ENCODE data around the gene CRHBP.
A peak's percentile ranks its signal among the peaks of the same experiment; 100 is the strongest.
"Not testable (repeated sequence)": the region's sequence is repeated elsewhere in the genome, so short reads cannot be mapped to it uniquely, and the experiment has no call there.

Gene CRHBP, protein sequence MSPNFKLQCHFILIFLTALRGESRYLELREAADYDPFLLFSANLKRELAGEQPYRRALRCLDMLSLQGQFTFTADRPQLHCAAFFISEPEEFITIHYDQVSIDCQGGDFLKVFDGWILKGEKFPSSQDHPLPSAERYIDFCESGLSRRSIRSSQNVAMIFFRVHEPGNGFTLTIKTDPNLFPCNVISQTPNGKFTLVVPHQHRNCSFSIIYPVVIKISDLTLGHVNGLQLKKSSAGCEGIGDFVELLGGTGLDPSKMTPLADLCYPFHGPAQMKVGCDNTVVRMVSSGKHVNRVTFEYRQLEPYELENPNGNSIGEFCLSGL

DNA sequence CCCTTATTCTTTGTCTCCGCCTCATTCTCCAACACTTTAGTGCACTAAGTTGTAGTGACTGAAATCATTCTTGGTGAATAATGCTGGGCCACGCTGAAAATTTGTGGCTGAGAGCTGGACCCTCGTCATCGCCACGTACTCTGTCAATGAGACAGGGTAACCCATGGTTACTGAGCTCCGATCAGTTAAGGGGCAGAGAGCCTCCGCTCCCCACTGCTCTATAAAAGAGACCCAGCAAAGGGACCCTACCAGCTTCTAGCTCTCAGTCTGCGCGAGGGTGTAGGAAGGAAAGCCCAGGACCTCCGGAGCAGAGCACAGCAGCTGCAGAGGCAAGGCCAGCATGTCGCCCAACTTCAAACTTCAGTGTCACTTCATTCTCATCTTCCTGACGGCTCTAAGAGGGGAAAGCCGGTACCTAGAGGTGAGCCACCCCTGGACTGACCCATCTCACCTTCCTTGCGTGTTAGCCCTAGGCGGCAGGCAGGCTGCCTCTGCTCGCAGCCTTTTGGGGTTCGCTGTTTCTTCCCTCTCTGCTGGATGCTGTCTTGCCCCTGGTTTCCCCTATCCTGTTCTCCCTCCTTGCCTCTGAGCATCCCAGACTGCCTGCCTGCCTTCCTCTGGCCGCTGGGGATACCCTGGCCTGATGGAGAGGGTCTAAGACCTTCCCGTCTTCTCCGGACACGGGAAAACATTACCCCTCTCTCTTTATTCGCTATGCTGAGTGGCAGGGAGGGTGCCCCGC, at the start of gene CRHBP:
Gene CRHBP, plus strand, starts transcription at position 251 of the 742 bp plus-strand sequence. Its CDS starts 90 bp downstream, at position 341.
- no peak for DNase-seq

DNA sequence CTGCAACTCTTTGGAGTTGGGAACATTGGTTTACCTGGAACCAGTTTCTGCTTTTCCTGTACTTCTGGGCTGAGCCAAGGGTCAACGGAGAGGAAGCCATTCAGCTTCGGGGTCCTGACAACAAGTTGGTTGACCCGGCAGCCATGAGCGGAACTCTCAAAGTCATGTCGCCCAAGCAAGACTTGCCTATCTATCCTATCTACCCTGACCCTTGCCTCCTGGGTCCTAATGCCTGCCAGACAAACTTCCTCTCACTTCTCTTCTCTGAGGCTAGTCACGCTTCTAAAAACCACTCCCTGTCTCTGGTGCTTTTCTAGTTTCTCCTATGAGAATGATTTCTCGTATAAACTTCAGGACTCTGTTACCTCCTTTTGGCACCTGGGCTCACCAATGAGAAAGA, 44.7 kb upstream of the CRHBP start:
- DNase-seq: no peak

DNA sequence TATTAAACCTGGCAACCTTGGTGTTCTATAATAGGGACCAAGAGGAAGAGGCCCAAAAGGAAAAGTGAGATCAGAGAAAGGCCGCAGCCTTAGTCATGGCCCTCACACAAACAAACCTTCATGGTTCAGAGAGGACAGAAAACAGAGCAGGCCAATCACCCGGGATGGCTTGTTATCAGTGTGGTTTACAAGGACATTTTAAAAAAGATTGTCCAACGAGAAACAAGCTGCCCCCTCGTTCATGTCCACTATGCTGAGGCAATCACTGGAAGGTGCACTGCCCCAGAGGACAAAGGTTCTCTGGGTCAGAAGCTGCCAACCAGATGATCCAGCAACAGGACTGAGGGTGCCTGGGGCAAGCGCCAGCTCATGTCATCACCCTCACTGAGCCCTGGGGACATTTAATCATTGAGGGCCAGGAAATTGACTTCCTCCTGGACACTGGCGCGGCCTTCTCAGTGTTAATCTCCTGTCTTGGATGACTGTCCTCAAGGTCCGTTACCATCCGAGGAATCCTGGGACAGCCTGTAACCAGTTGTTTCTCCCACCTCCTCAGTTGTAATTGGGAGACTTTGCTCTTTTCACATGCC, 42.4 kb upstream of the CRHBP start:
- not testable (repeated sequence) for DNase-seq

DNA sequence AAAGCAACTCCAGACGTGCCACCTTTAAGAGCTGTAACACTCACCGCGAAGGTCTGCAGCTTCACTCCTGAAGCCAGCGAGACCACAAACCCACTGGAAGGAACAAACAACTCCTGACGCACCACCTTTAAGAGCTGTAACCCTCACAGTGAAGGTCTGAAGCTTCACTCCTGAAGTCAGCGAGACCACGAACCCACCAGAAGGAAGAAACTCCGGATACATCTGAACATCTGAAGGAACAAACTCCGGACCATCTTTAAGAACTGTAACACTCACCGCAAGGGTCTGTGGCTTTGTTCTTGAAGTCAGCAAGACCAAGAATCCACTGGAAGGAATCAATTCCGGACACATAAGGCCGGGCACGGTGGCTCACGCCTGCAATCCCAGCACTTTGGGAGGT, 38.2 kb upstream of the CRHBP start:
- DNase-seq: not testable (repeated sequence)

DNA sequence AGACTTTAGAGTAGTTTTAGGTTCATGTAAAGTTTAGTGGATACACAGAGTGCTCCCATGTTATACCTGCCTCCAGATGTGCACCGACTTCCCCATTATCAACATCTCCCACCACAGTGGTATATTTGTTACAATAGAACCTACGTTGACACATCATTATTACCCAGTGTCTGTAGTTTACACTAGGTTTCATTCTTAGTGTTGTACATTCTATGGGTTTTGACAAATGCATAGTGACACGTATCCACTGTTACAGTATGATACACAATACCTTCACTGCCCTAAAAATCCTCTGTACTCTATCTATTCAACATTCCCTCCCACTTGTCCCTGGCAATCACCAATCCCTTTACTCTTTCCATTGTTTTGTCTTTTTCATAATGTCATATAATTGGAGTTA, 34.3 kb upstream of the CRHBP start:
- no peak for DNase-seq

DNA sequence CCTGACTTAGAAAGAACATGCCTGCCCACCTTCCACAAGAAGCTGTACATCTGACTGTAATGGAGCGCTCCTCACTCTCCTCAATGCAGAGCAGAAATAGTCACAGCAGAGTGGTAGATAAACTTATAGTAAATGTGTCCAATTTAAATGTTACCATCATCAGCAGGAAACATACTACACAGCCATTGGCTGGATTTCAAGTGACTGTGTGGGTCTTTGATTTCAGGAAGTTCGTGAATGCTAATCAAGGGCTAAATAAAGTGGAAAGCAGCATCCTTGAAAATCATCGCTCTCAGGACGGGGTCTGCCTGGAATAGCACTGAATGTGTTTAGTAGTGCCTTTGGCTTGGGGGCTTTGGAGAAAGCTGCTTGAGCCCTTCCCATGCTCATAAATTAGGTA, 32.4 kb upstream of the CRHBP start:
- no peak for DNase-seq

DNA sequence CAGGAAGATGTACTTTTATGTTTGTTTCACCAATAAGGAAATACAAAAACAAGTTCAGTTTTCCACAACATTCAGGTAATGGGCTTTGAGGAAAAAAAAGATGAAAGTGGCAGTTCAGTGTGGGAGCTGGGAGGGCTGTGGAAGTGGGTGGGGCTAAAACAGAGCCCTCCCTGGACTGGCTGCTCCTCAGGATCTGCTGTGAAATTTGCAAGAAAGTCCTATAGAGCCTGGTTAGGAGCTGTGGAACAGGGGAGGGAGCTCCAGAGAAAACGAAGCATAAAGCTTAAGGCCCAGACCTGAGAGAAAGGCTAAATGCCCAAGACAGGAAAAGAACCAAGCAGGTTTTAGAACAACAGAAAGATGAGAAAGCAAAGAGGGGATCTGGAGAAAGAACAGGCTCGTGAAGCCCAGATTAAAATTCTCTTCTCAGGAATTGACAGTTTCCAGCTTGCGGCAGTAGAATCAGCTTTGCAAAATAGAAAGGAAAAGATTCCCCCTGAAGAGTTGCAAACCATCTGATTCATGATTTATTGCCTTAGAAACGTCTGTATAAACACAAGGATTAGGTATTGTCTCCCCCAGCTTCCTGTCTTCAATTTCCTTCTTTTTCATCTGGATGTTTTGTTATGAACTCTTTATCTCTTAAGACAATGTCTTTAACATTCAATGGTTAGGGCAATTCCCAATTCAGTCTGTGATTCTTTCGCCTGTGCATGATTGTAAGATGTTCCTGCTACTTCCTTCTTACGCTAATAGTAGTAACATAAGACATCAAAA, 26.3 kb upstream of the CRHBP start:
- DNase-seq: peak; percentile 2

DNA sequence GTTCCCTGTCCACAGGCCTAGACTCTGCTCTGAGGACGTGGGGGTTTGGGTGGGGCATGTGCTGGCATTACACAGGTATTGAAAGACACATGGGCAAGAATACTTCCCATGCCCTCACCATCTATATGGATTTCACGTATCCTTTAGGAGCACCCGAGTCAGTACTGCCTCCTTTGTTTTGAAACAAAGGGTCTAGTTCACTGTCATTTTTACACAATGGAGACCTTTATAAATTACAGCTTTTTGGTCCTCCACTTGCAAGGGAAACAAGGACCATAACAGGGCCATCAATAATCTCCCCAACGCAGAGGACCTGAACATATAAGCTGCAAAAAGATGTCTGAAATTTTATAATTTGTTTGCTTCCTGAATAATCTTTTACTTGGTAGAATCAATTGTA, 24.9 kb upstream of the CRHBP start:
- no peak for DNase-seq

DNA sequence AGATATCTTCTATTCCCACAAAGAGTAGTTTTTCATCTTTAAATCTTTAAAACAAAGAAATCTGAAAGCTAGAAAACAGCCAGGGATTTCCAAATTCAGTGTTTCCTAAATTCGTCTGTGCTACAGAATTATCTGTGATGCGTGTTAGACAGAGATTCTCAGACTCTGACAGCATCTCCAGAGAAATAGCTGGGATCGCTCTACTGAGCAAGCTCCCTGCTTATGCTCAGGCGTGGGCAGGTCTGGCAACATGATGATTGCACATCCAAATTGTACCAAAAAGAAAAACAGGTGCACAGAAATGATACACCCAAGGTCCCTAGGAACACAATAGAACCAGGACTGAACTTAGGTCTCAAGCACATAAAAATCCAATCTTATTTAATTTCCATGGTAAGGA, 22.8 kb upstream of the CRHBP start:
- DNase-seq: no peak

DNA sequence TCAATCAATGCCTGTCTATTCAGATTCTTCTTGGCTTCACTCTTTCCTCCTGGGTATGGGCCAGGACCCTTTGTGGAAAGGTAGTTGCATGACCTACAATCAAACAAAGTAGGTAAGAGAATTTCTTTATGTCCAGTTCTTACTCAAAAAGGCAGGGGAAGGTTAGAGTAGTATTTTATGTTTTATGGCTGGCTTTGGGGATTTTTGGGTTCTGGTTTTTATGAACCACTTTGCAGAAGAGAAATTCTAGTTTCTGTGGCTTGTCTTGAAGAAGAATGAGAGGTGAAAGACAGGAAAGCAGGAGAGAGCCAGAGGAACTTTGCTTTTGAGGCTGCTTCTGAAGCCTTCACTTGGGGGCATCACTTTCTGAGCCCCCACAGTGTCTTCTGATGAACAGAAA, 14.7 kb upstream of the CRHBP start:
- no peak for DNase-seq

DNA sequence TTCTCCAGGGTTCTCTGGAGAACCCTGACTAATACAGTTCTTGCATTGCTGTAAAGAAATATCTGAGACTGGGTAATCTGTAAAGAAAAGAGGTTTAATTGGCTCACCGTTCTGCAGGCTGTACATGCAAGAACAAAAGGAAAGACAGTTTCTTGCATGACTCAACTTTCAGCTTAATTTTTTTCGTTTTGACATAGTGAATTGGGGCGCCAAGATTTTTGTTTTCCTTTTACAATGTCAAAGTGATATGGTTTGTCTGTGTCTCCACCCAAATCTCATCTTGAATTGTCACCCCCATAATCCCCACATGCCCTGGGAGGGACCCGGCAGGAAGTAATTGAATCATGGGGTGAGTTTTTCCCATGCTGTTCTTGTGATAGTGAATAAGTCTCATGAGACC, 11.8 kb upstream of the CRHBP start:
- no peak for DNase-seq

DNA sequence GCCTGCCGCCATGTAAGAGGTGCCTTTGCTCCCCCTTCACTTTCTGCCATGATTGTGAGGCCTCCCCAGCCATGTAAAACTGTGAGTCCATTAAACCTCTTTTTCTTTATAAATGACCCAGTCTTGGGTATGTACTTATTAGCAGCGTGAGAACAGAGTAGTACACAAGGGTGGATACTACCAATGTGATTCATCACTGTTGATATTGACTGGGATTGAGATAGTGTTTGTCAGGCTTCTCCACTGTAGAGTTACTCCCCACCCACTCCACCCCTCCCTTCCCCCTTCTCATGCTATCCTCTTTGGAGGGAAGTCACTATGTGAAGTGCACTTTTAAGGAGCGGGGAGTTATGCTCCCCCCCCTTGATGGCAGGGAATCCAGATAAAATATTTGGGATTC, 11.4 kb upstream of the CRHBP start:
- no peak for DNase-seq

DNA sequence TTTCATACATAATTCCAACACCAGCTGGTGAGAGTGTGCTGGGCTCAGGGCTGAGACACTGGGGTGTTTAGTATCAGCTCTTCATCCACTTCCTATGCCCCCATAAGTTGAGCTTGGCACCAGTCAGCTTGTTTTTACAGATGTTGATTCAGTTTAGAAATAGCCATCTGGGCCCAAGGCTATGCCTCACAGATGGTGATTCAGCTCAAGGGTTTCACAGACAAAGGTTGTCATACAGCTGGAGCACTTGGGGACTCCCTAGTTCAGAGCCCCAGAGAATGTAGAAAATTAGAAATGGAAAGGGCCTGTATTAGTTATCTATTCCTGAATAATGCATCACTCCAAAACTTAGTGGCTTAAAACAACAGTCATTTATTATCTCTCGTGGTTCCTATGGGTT, 10.3 kb upstream of the CRHBP start:
- DNase-seq: peak; percentile 72

DNA sequence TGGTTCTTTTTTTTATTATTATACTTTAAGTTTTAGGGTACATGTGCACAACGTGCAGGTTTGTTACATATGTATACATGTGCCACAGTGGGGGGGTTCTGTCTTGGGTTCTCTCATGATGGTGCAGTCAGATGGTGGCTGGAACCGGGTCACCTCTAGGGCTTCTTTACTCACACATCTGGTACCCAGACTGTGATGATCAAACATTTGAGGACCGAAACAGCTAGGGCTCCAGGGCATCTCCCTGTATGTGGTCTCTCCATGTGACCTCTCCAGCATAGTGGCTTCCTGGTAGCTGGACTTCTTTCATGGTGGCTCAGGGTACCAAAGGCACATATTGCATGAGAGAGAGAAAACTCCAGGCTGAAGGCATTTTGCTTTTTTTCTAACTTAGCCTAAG, 9.8 kb upstream of the CRHBP start:
- no peak for DNase-seq

DNA sequence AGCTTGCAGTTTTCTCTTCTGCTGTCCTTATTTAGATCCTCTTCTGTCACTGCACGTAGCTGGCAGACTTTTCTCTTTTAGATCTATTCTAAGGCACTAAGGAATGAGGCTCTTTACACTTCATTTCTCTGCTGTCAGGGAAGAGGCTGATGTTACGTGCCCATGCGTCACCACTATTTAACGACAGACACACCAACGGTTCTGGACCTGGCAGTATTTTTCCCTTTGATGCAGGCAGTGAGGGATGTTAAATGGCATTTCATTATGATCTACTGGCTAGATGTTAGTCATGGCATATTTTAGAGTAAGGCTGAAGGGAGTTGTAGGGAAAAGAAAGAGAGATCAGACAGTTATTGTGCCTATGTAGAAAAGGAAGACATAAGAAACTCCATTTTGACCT, 8.2 kb upstream of the CRHBP start:
- no peak for DNase-seq

DNA sequence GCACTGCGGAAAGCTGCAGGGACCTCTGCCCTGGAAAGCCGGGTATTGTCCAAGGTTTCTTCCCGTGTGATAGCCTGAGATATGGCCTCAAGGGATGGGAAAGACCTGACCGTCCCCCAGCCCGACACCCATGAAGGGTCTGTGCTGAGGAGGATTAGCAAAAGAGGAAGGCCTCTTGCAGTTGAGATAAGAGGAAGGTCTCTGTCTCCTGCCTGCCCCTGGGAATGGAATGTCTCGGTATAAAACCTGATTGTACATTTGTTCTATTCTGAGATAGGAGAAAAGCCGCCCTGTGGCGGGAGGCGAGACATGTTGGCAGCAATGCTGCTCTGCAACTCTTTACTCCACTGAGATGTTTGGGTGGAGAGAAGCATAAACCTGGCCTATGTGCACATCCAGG, 7.6 kb upstream of the CRHBP start:
- DNase-seq: not testable (repeated sequence)

DNA sequence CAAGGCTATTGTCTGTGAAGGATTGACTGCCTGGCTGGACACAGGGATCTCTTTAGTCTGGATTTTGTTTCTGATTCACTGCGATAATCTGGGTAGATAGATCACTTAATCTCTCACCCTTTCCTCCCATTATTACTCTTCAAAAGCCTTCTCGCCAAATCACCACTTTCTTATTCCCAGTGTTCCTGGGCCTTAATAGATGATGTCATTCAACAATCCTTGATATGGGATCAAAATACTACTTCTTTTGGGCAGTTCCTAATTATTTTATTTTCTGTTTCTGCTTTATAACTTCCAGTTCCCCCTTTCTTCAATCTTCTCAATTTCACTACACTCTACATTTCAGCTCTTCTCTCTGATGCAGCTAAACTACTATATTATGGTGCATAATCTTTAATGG, 6.8 kb upstream of the CRHBP start:
- DNase-seq: no peak

DNA sequence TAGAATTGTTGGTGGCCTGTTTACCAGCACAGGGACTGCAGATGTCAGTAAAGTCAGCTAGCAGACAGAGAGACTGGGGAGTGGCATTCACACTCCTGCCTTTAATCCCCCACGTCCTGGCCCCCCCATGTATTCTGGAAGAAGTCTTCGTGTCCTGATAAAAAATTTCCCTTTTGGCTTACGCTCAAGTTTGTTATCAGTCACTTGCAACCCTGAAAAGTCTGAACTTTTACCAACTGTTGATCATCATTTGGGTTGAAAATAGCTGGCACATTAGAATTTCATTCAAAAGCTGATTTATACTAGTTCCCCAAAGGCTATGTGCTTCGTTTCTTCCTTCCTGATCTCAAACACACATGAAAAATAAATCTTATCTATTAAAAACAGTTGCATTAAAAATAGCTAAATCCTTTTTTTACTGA, 5.8 kb upstream of the CRHBP start:
- DNase-seq: no peak

DNA sequence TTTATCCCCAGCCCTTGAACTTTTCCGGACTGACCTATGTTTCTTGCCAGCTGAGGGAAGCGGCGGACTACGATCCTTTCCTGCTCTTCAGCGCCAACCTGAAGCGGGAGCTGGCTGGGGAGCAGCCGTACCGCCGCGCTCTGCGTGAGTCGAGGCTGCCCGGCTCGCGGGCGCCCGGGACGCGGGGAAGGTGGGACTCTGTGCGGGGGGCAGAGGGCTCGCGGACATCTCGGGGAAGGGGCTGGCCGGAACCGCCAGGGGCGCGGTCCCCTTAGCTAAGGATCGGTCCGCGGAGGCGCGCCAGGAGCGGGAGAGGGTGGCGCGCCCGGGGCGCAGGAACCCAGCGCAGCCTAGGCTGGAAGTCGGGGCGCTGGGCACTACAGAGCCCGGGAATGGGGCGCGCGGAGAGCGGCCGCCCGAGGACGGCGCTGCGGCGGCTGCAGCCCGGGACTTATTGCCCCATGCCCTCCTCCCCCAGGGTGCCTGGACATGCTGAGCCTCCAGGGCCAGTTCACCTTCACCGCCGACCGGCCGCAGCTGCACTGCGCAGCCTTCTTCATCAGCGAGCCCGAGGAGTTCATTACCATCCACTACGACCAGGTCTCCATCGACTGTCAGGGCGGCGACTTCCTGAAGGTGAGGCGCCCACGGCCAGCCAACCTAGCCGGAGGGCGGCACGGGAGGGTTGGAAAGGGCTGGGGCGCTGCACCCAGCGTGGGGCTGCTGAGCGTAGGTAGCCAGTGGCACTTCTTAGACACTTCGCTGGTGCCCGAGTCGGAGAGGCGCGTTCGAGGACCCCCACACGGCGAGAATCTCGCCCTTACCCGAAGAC, 922 bp downstream of the CRHBP start:
- DNase-seq: no peak

DNA sequence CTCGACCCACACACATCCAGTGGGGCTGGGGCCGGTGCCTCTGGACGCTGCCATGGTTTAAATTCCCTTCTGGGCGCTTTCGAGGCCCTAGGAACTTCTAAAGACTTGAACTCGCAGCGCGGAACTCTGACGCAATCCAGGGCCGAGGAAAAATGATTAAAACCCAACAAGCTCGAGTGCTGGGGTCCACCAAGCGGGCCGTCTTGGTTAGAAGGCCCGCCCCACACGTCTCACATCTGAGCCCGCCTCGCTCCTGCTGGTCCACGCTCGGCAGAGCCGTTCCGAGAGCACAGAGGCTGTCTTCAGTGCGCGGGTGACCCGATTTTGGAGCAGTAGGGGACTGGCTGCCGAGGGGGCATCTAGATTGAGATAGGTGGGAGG, 1.5 kb downstream of the CRHBP start:
- no peak for DNase-seq

DNA sequence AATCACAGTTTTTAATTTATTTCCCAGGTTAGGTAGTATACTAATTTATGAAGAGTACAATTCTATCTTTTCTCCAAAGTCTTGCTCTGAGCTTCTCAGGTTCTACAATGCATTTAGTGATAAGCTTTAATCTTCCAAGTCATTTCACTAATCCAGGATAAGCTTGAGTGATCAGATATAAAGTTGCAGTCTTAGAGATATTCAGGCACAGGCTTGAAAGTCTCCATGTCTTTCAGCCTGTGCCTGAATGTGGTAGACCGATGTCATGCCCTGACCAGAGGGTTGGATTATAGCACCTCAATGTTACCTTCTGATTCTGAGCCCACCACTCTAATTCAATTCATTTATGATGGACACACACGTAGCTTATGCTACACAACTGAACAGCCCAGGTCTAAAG, 3.2 kb downstream of the CRHBP start:
- no peak for DNase-seq

DNA sequence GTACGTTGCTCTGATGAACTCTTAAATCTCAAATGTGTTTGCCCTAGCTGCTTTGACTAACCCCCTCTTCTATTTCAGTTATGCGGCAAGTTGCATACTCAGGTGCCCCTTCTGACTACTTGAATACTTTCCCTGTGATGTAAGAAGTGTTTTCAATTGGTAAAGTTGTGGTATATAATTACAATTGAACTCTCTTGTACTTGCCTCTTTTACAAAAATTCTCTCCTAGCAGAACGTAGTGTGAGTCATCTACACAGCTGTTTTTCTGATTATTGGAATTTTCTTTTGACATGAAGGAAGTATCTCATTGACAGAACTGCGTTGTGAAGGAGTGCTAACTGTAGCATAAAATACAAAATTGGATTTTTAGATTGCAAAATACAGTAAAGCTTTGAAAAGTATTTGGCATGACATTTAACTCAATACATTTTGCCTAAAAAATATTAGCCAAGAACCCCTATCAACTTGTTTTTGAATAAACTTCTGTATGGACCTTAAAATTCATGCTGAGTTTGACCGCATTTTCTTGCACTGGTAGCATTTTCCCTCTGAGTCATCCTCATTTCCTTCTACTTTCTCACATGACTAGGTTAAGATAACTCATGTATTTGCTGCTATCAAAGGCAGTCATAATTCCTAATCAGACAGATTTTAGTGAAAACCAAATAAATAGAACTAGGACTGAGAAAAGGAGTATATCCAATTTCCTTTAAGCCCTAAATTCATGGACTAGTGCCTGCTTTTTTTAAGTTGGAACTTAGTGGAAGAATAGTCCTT, 6.3 kb downstream of the CRHBP start:
- peak; percentile 73 for DNase-seq
